ENCODE data around the gene URM1.

Gene URM1

DNA sequence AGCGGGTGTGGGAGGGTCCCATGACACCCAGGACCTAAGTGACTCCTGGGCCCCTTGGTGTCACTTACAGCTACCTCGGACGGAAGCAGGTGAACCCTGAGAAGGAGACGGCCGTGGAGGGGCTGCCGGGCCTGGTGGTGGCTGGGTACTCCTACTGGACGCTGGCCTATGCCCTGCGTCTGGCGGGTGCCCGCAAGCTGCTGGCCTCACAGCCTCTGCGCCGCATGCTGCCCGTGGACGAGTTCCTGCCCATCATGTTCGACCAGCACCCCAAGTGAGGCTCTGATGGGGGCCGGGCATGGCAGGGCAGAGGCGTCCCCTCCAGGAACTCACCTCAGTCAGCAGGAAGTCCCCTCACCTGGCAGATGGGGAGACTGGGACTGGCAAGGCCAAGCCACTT is 63.2 kb downstream of the URM1 start:
- Histone ChIP-seq H3F3A (ENCODE audit: insufficient read depth, low read length) (no peaks in the 10 kb centered on the region), H3K4me1 (ENCODE audit: insufficient read depth, low read length, severe bottlenecking) (no peaks in the 10 kb centered on the region), H3K4me3 (ENCODE audit: low read depth, low read length, poor library complexity, severe bottlenecking) (no peak overlapping the region), H3K27me3 (ENCODE audit: insufficient read depth, low read length) (0 out of 2 replicates have a peak, but pooled peaks cover 4% of the 10 kb centered on the region), H4K20me1 (ENCODE audit: insufficient read depth, low read length) (no peaks in the 10 kb centered on the region), H3K36me3 (ENCODE audit: insufficient read depth, low read length) (no peaks in the 10 kb centered on the region), H3K4me2 (ENCODE audit: low read length) (no peak overlapping the region), H3K9me2 (ENCODE audit: low read depth, low read length) (no peaks in the 10 kb centered on the region), H3K9ac (ENCODE audit: low read length) (no peak overlapping the region), H2AFZ (ENCODE audit: low read length) (no peak overlapping the region), H3K27ac (ENCODE audit: low read depth, low read length, poor library complexity, severe bottlenecking) (no peak overlapping the region), H3K9me3 (ENCODE audit: low read length) (no peaks in the 10 kb centered on the region), H3K79me2 (ENCODE audit: insufficient read depth, low read length) (no peaks in the 10 kb centered on the region)
- TF ChIP-seq, protein P1, sequence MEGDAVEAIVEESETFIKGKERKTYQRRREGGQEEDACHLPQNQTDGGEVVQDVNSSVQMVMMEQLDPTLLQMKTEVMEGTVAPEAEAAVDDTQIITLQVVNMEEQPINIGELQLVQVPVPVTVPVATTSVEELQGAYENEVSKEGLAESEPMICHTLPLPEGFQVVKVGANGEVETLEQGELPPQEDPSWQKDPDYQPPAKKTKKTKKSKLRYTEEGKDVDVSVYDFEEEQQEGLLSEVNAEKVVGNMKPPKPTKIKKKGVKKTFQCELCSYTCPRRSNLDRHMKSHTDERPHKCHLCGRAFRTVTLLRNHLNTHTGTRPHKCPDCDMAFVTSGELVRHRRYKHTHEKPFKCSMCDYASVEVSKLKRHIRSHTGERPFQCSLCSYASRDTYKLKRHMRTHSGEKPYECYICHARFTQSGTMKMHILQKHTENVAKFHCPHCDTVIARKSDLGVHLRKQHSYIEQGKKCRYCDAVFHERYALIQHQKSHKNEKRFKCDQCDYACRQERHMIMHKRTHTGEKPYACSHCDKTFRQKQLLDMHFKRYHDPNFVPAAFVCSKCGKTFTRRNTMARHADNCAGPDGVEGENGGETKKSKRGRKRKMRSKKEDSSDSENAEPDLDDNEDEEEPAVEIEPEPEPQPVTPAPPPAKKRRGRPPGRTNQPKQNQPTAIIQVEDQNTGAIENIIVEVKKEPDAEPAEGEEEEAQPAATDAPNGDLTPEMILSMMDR (IDR thresholded peaks at IDR 0.05; ENCODE audit: low read length): no peak
- TF ChIP-seq EZH2 (IDR thresholded peaks at IDR 0.05; ENCODE audit: borderline replicate concordance, low read length): no peak

DNA sequence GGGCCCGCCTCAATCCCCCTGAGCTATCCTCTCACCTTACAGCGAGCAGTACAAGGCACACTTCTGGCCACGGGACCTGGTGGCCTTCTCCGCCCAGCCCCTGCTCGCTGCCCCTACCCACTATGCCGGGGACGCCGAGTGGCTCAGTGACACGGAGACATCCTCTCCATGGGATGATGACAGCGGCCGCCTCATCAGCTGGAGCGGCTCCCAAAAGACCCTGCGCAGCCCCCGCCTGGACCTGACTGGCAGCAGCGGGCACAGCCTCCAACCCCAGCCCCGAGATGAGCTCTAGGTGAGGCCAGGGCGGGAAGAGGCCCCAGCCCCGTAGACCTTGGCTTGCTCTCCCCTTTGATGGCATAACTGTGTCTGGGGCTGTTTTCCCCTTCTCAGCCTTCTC is 64.4 kb downstream of the URM1 start:
- no peaks in the 10 kb centered on the region for H3K4me1 ChIP-seq (ENCODE audit: insufficient read depth, low read length, severe bottlenecking)
- H3K4me2 ChIP-seq (ENCODE audit: low read length): no peak overlapping the region
- no peaks in the 10 kb centered on the region for H3K36me3 ChIP-seq (ENCODE audit: insufficient read depth, low read length)
- TF ChIP-seq, protein P1 (IDR thresholded peaks at IDR 0.05; ENCODE audit: low read length): no peak
- TF ChIP-seq EZH2 (IDR thresholded peaks at IDR 0.05; ENCODE audit: borderline replicate concordance, low read length): no peak
- H2AFZ ChIP-seq (ENCODE audit: low read length): no peak overlapping the region
- H3K27me3 ChIP-seq (ENCODE audit: insufficient read depth, low read length): 0 out of 2 replicates have a peak, but pooled peaks cover 4% of the 10 kb centered on the region
- no peaks in the 10 kb centered on the region for H4K20me1 ChIP-seq (ENCODE audit: insufficient read depth, low read length)
- H3K9me3 ChIP-seq (ENCODE audit: low read length): no peaks in the 10 kb centered on the region
- H3K4me3 ChIP-seq (ENCODE audit: low read depth, low read length, poor library complexity, severe bottlenecking): no peak overlapping the region
- no peaks in the 10 kb centered on the region for H3K9me2 ChIP-seq (ENCODE audit: low read depth, low read length)
- no peak overlapping the region for H3K27ac ChIP-seq (ENCODE audit: low read depth, low read length, poor library complexity, severe bottlenecking)
- H3K9ac ChIP-seq (ENCODE audit: low read length): no peak overlapping the region
- H3K79me2 ChIP-seq (ENCODE audit: insufficient read depth, low read length): no peaks in the 10 kb centered on the region
- no peaks in the 10 kb centered on the region for H3F3A ChIP-seq (ENCODE audit: insufficient read depth, low read length)

DNA sequence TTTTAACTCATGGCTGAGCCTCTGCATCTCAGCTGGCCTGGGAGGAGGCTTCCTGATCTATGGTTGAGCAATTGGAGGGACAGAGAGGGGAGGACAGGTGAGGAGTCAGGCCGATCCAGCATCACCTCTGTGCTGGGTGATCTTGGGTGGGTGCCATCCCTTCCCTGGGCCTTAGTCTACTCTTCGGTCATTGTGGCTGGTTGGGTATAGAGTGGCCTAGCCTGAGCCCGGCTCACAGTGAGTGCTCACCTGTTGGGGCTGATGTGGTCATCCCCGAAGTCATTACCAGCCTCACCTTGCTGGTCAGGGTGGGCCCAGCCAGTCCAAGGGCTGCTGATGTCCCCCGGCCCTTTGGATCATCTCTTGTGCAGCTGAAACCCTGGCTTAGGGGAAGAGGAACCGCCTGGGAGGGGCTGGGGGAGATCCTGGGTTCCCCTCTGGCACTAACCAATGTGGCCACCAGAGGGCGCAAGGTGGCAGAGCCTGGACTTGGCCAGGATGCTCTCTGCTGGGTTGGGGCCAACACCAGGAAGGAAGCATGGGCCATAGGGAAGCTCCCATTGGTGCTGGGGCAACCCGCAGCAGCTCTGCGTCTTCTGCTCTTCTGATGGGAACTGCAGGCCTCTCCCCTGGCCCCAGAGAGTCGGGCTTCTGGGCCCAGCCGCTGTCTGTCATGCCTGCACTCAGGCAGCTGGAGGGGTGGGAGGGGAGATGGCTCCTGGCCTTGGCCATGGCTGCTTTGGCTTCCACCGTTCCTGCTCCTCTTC is 67.4 kb downstream of the URM1 start:
- Histone ChIP-seq H3K79me2 (ENCODE audit: insufficient read depth, low read length) (no peaks in the 10 kb centered on the region), H3K27ac (ENCODE audit: low read depth, low read length, poor library complexity, severe bottlenecking) (no peak overlapping the region), H3K4me1 (ENCODE audit: insufficient read depth, low read length, severe bottlenecking) (no peaks in the 10 kb centered on the region), H4K20me1 (ENCODE audit: insufficient read depth, low read length) (no peaks in the 10 kb centered on the region), H3K9me3 (ENCODE audit: low read length) (no peaks in the 10 kb centered on the region), H3F3A (ENCODE audit: insufficient read depth, low read length) (no peaks in the 10 kb centered on the region), H3K4me2 (ENCODE audit: low read length) (no peak overlapping the region), H2AFZ (ENCODE audit: low read length) (no peak overlapping the region), H3K27me3 (ENCODE audit: insufficient read depth, low read length) (no peaks in the 10 kb centered on the region), H3K9ac (ENCODE audit: low read length) (no peak overlapping the region), H3K9me2 (ENCODE audit: low read depth, low read length) (no peaks in the 10 kb centered on the region), H3K36me3 (ENCODE audit: insufficient read depth, low read length) (no peaks in the 10 kb centered on the region), H3K4me3 (ENCODE audit: low read depth, low read length, poor library complexity, severe bottlenecking) (no peak overlapping the region)
- TF ChIP-seq EZH2 (IDR thresholded peaks at IDR 0.05; ENCODE audit: borderline replicate concordance, low read length): no peak
- TF ChIP-seq, protein P1 (IDR thresholded peaks at IDR 0.05; ENCODE audit: low read length): peak; percentile 87

Data from OCI-LY1 (cell line).